ENCODE results near the gene ANKS1A.
"Not testable (repeated sequence)": the region's sequence is repeated elsewhere in the genome, so short reads cannot be mapped to it uniquely, and the experiment has no call there.

ANKS1A gene

DNA sequence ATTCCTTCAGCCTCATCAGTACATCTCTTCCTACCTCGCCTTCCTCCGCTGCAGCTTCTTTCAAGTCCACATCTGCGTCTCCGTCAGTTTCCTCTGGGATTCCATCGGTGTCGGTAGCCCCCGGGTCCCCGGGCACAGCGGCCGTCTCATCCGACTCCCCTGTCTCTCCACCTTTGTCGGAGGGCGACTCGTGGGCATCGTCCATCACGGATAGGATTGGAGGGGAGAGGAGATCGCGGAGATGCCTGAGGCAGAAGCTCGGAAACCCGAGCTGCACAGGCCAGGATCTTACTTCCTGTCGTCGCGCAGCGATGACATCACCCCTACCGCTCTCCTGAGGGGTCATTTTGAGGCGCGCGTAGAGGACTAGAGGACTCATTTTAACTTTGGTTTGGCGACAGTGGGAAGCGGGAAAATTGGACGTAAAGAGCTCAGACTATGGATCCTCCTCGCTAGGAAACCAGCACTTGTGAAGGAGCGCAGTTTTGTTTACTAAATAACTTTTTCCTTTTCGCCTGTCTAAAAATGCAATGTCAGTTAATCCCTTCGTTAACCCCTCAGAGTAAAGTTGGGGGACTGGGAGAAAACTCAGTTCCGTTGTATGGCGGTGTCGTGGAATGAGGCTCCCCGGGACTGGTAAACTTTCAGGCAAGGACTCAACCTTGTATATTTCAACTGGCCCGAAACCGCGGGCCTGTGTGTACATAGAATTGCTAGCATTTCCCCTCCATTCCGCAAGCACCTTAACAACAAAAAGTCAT lies 1.1 kb upstream of the ANKS1A start, which contains the start of gene TAF11:
Gene TAF11, minus strand, starts transcription at position 290 of the 761 bp plus-strand sequence. Its CDS starts 85 bp downstream, at position 205.
- peak; percentile 94 for DNase-seq

- no peak for DNase-seq
Observed at GRCh38 chr6:34888514-34888856, 570 bp upstream of the ANKS1A start.

- no peak for DNase-seq
Observed at GRCh38 chr6:34890533-34890925, 1.5 kb downstream of the ANKS1A start.

GRCh38 chr6:34891296-34891695 lies 2.2 kb downstream of the ANKS1A start:
- DNase-seq: no peak

DNA sequence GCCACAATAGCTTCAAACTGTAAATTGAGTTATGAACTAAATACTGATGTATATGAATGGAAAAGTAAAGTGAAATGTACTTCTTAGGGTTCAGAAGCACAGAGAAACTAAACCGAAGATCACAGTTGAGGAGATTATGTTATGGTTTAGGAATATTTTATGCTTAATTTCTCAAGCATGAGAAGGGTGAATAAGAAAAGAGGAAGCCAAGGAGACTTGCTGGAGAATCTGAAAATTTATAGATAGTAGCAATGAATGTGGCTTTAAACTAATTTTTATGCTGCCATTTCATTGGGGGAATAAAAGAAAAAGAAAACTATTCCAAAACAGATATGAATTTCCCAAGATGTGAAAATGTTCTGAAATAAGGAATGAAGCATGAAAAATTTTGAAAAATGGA lies 5.6 kb downstream of the ANKS1A start:
- DNase-seq: no peak

GRCh38 chr6:34897130-34897529 lies 8.1 kb downstream of the ANKS1A start:
- DNase-seq: no peak

DNA sequence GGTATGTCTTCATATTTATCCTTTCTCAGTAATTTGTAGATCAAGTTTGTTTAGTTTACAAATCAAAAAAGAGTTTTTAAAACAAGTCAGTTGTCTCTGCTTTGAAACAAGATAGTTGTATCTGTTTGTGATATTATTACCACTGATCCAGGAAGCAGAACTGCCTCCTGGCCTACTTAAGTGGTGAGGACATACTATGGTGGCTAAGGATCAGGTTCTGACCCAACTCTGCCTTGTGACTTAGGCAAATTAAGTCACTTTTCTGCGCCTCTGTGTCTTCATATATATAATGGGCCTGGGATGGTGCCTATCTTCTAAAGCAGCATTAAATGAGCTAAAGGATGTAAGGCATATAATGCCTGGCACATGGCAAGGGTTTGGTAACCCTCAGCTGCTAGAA lies 8.7 kb downstream of the ANKS1A start:
- no peak for DNase-seq

DNA sequence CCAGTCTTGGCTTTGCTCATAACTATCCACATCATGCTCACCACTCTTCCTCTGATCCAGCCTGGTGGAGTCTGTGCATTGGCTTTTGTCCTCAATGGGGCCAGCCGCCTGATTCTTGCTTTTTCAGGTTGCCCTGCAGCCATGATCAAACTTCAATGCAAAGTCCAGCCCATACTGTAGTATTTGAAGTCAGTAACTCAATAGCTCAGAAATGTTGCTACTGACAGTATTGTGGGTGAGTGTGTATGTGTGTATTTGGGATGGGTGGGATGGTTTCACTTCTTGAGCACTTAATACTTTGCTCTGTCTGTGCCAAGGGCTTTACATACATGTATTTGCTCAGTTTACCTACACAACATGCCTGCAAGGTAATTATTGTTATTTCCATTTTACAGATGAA lies 10.7 kb downstream of the ANKS1A start:
- not testable (repeated sequence) for DNase-seq

GRCh38 chr6:34900321-34901031 lies 11.4 kb downstream of the ANKS1A start:
- no peak for DNase-seq

DNA sequence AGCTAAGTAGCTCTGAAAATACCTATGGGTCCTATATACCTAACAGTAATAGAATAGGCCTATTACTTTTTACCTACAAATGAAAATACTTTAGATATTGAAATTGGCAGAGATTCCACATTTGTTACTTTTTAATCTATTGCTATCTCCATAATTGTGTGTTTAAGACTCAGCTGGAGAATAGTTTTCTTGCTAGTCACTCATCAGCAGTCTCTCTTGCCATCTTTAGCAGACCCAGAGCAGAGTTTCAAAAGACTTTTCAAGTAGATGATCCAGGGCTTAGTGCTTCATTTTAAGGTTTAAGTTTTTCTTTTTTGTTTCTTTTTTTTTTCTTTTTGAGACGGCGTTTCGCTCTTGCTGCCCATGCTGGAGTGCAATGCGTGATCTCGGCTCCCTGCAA lies 12.9 kb downstream of the ANKS1A start:
- no peak for DNase-seq

DNA sequence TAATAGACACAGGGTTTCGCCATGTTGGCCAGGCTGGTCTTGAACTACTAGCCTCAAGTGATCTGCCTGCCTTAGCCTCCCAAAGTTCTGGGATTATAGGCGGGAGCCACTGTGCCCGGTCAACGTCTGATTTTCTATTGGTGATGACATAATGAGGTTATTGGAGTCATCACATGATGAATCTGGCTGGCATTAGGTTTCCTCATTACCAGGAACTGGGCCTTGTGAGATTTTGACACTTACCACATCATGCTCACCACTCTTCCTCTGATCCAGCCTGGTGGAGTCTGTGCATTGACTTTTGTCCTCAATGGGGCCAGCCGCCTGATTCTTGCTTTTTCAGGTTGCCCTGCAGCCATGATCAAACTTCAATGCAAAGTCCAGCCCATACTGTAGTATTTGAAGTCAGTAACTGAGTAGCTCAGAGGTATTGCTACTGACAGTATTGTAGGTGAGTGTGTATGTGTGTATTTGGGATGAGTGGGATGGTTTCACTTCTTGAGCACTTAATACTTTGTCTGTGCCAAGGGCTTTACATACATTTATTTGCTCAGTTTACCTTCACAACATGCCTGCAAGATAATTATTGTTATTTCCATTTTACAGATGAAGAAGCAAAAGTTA lies 16.0 kb downstream of the ANKS1A start:
- DNase-seq: no peak

DNA sequence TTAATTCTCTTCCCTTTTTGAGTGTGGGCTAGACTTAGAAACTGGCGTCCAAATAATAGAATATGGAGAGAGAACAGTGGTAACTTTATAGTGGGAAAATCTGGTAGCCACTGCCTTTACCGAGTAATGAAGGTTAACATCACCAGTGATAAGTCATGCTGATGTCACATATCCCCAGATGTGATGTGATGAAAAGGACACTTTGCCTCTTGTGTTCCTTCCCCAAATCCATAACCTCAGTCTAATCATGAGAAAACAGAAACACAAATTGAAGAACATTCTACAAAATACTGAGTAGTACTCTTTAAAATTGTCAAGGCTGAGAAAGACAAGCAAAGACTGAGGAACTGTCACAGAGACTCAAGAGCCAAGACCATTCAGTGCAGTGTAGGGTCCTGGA lies 17.8 kb downstream of the ANKS1A start:
- no peak for DNase-seq

- DNase-seq: no peak
Observed at GRCh38 chr6:34908194-34908593, 19.1 kb downstream of the ANKS1A start.

DNA sequence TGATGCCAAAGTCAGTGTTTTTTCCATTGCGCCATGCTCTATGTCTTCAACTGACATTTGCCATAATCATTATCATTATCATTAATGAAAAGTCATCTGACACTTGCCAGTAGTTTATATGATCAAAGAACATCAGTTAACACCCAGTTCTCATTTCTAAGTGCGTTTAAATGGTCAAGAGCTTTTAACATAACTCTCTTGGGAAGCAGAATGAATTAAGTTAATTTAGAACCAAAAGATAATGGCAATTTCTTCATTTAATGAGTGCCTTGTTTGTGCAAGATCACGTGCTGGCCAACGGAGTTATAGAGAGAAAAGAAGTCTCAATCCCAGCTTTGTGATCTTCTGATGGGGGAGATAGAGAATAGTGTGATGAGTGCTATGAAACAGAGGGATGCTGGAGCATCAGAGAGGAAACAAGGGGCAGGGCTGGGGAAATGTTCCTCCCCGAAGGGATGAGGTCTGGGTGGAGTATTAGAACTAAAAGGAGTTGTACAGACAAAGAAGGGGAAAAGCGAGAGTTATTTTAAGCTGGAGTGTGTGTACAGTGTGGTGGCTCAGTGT lies 20.3 kb downstream of the ANKS1A start:
- no peak for DNase-seq

DNA sequence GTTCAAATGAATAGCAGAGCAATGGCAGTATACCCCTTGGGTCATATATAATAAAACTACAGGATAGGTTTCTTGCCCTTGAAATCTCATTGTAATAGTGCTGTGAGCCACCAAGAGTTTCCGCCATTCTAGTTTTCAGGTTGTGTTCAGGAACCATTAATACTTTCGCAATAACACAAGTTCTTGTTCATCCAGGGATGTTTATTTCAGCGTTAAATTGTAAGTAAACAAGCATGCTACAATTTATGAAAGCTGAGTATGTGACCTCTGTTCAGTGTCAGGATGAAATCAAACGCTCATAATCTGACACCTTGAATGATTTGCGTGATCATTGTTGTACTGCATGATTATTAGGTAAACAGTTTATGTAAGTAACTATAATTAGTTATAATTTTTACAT lies 22.8 kb downstream of the ANKS1A start:
- DNase-seq: no peak

DNA sequence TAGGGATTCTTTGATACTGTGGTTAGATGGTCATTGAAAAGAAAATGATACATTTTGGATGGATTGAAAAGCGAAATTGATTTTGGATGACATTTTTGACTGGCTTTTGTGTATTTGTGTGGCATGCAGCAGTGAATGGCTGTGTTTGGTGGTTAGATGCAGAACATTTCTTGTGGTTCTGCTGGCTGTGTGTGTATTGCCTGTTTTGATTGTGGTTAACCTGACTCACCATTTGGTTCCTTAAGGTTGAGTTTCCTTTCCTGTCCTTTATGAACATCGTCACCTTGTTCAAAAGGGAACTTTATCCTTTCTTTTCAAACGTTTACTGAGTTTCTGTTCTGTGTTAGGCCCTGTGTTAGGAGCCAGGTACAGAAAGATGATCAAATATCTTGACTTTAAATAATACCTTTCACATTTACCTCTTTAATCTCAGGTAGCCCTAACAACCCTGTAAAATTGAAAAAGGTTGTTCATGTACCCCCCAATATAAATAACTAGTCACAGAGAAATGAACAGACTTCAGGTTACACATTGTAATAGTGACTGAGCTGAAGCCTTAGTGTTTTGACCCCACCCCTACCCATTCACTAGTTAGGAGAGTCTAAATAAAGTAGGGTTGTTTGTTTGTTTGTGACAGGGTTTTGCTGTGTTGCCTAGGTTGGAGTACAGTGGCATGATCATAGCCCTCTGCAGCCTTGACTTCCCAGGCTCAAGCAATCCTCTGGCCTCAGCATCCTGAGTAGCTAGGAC lies 23.8 kb downstream of the ANKS1A start:
- peak; percentile 46 for DNase-seq

DNA sequence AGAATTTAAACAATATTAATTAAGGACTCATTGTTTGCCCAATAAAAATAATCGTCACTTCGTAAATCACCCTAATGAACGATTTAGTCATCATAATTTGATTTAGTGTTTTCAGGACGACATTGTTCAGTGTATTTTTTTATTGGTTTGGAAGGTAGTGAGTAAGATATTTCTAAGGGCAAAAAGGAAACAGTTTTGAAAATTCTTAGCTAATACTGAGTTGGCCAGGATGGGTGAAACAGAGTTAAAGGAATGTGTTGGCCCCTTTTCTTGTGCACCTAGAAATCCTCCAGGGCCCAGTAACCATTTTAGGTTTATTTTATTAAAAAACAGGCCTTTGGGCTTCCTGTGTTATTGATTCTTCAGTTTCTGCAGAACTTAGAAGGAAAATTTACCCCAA lies 25.3 kb downstream of the ANKS1A start:
- no peak for DNase-seq

GRCh38 chr6:34916348-34916967 lies 27.4 kb downstream of the ANKS1A start:
- DNase-seq: no peak

DNA sequence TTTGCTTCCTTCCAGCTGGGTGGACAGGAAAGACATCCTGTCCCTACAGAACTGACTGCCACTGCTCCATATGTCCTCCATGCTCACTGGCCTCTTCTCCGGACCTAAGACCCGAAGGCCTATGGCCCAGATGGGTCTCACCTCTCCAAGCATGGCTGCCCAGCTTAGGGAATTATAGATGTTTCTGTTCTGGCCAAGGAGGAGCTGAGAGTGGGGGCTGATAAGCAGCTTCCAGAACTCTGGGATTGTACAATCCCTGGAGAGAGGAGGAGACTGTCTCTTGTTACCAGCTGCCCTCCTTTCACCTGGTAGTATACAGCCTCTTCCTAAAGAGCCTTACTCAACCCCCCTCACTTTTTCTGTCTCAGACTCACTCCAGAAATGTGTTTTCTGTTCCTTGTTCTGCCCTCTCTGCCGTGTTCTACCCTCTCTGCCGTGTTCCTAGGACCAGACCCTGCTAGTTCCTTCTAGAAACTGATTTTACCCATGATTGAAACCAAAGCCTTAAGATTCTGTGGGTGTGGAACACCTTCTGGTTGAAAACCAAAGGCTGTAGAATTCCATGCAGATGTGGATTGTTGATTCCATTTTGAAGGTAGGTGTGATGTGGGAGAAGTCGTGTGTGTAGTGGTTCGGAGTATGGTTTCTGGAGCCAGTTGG lies 28.7 kb downstream of the ANKS1A start:
- no peak for DNase-seq

DNA sequence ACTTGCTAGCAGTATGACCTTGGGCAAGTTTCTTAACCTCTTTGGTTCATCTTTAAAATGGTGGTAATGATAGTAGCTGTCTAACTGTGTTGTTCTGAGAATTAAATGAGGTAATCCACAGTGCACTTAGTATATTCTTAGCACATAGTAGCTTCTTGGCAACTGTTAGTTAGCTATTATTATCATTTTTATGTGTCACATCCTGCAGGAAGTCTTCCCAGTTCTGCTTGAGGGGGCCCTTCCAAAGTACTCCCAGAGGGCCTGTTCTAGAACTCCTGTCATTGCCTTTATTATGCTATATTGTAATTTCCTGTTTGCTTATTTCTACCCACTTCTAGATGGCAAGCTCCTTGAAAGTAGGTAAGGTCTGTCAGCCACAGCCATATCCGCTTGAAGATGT lies 30.6 kb downstream of the ANKS1A start:
- no peak for DNase-seq

GRCh38 chr6:34920097-34920496 lies 31.0 kb downstream of the ANKS1A start:
- no peak for DNase-seq

- DNase-seq: no peak
Observed at GRCh38 chr6:34922177-34922663, 33.2 kb downstream of the ANKS1A start.

Measured in activated CD4-positive, alpha-beta T cell treated with anti-CD3 and anti-CD28 coated beads for 48 hours (primary cell).